Ramos (cell line): ENCODE data around the gene HTR1D.

Source experiments
- in situ Hi-C: fragments of 300-500 bp; cut with MboI; formaldehyde crosslinking; loops from one replicate; pipeline ENCODE4 v1.14.3; 2022; ENCODE audit warnings: low sequenced_read_pairs; ENCODE audit not compliant: unreplicated experiment

HTR1D gene

DNA sequence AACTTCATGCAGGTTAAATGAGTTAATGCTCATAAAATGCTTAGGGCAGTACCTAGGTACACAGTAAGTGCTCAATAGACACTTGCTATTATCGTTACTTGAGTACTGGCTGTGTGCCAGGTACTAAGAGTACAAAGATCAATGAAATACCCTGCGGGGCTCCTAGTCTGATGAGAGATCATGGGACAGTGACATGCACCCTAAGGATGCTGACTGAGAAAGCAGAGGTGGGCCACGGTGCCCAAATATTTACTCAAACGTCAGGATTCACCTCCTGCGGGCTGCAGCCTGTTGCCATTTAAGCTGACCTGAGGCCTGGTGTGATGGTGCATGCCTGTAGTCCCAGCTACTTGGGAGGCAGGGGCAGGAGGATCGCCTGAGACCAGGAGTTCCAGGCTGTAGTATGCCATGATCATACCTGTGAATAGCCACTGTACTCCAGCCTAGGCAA is 28.8 kb downstream of the HTR1D start:
- in situ Hi-C loops = loop anchor here (5.0 kb wide), 2 partner anchors 91 to 211 kb away; no protein-coding TSS in a partner anchor

- in situ Hi-C loops = loop anchor here (5.0 kb wide), 2 partner anchors 90 to 210 kb away; no protein-coding TSS in a partner anchor
These were observed 29.7 kb downstream of the HTR1D start for GRCh38 chr1:23187637-23188036.

GRCh38 chr1:23185381-23185780 is 31.9 kb downstream of the HTR1D start:
- in situ Hi-C loops = loop anchor here (5.0 kb wide), 2 partner anchors 88 to 208 kb away; no protein-coding TSS in a partner anchor

DNA sequence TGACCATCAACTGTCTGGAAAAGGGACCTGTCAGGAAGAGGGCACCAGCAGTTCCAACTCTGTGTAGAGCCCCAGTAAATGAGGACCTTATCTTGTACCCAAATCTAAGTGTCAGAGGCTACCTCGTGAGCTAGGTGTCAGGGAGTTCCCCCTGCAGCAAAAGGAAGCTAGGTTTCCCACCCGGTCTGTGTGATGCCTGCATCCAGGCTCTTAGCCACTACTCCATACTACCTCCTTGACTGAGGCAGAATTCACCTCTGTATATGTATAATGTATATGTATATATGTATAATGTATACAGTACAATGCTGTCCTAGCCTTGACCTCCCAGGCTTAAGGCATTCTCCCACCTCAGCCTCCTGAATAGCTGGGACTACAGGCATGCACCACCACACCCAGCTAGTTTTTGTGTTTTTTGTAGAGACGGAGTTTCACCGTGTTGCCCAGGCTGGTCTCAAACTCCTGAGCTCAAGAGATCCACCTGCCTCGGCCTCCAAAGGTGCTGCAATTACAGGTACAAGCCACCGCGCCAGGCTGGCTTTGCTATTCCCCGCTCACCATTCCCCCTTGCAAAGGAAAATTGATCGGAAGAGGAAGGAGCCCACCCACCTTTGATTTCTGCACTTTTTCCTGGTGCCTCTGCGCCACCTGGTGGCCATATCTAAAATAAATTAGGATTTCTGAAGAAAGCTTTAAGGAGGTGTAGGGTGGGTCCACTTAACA is 32.9 kb downstream of the HTR1D start:
- in situ Hi-C loops = no loop called here

DNA sequence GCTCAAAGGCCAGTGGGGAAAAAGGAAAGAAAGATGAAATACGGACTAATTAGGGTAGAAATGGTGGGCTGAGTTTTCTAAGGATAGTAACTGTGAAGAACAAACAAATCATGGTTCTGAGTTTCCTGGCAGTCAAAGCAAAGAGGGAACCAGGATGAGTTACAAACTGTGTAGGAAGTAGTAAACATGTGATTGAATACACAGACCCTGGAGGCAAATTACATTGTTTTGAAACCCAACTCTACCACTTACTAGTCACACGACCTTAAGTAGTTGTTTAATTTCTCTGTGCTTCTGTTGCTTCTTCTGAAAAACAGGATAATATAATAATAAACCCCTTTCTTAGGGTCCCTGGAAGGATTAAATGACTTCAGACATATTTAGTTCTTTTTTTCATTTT is 37.4 kb downstream of the HTR1D start:
- in situ Hi-C loops = no loop called here

- in situ Hi-C loops = no loop called here
These were observed 38.4 kb downstream of the HTR1D start for GRCh38 chr1:23178950-23179349.

- in situ Hi-C loops = no loop called here
These were observed 38.9 kb downstream of the HTR1D start for GRCh38 chr1:23178414-23178813.

DNA sequence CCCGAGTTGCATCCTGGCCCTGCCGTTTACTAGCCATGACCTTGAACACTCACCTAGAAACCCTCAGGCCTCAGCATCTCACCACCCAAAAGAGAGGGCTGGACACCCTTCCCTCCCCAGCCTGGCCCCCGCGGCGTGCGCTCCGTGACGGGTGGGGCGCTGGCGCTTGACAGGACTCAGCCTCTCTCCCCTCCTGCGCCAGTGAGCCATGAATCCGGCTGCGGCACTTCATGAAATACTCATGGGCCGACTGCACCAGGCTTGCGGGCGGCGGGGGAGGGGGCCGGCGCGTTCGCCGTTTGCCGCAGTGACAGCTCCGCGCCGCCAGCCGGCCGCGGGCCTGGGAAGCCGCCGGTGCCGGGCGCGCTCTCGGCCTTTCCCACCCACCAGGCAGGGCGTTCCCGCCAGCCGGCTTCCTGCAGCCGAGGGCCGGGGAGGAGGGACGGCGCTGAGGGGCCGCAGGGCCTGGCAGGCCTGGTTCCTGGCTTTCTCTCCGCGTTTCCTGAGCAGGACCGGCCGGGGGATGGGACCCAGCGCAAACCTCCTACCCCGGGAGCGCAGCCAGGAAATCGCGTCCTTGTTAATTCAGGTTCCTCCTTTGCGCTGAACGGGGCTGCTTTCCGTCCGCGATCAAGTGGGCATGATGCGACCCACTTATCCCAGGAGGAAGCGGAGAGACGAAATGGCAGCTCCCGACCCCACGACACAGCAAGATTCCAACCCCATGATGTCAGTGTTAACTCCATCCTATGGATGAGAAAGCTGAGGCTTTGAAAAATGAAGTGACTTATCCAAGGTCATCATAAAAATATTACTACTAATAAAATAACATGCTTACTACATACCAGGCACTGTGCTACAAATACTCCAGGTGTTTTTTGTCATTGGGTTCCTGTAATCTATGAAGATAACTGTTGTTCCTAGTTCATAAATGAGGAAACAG is 39.6 kb downstream of the HTR1D start:
- in situ Hi-C loops = no loop called here

- in situ Hi-C loops = no loop called here
These were observed 40.3 kb downstream of the HTR1D start for GRCh38 chr1:23177031-23177430.

DNA sequence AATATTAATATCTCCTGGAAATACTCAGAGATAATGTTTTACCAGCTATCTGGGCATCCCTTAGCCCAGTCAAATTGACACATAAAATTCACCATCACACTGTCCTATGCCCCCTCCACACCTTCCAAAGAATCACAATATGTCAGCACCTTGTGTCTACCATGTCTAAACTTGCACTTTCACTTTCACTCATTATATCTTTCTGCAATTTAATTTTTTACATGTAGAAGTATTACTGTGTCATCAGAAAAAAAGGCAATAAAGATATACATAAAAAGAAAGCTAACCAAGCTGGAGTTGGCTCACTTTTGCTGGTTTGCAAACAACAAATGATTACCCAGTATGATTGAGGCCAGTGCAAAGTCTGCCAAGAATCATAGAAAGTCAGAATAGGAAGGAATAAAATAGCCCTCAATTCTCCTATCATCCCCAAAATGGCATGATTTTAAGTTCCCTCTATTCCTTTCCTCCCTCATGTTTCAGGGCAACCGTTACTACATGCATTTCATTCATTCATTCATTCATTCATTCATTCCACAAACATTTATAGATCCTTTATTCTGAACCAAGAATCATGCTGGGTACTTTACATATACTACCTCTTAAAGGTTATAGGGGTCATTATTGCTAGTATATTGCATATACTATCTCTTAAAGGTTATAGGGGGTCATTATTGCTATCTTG is 42.7 kb downstream of the HTR1D start:
- in situ Hi-C loops = no loop called here

GRCh38 chr1:23171181-23171755 is 46.0 kb downstream of the HTR1D start:
- in situ Hi-C loops = no loop called here

DNA sequence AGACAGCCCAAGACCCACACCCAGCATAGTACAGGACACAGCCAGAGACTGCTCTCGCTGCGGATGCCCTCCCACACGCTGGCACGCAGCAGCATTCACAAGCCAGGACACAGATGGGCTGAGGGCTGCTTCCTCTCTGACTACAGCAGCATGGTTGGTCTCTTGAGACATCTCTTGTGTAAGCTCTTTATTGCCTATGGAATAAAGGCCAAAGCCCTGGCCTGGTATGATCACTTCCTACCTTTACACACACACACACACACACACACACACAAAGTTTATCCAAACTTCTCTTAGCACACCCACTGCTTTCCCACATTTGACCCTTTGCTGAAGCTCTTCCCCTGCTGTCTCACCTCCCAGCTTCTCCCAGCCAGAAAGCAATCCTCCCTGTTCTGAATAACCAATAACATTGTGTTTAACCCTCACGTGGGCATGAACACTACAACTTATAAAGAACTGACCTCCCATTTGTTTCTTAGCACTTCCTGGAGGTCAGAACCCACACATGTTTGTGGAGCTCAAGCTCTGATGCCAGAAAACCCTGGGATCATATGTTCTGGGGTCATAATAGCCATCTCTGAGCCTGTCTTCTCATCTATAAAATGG is 47.5 kb downstream of the HTR1D start:
- in situ Hi-C loops = no loop called here

- in situ Hi-C loops = no loop called here
These were observed 48.1 kb downstream of the HTR1D start for GRCh38 chr1:23169195-23169575.

- in situ Hi-C loops = no loop called here
These were observed 48.7 kb downstream of the HTR1D start, which contains the start of gene LUZP1 for GRCh38 chr1:23168445-23169194. Gene LUZP1, minus strand, starts transcription at chr1:23168856.

DNA sequence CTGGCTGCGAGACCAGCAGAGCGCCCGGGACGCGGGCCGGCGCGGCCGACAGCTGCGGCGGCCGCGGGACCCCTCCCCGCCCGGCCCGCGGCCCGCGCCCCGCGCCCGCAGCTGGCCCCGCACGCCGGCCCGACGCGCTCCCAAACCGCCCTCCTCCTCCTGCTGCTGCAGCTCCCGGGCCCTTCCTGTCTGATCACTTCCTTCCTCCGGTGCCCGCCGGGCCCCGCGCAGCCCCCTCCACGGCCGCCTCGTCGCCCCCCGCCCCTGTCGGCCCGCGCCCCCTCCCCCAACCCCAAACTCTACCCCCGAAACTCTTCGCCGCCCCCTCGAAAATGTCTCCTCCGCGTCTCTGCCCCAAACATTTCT is 49.2 kb downstream of the HTR1D start:
- in situ Hi-C loops = no loop called here

GRCh38 chr1:23167353-23168078 is 49.8 kb downstream of the HTR1D start:
- in situ Hi-C loops = no loop called here

- in situ Hi-C loops = no loop called here
These were observed 50.4 kb downstream of the HTR1D start for GRCh38 chr1:23166854-23167253.

DNA sequence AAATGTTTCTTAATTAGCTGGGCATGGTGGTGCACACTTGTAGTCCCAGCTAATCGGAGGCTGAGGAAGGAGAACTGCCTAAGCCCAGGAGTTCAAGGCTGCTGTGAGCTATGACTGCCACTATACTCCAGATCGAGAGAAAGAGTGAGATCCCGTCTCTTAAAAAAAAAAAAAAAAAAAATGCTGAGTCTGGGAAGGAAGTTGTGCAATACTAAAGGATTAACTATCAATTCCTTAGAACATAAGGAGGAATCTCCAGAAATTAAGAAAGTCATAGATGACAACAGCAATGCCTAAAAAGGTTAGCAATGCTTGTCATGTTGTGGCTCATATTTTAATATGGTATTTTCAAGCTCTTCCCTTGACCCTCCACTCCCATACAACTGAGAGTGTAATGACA is 53.9 kb downstream of the HTR1D start:
- in situ Hi-C loops = no loop called here
